OCI-LY3 (cell line): Measurements from ENCODE around the gene TBC1D1.

Source experiments
- H2AFZ ChIP-seq: fragments of 200-600, 300-600 bp; shearing (Covaris generic); 2 replicates; pipeline ENCODE4 v1.6.0; 2014; ENCODE audit warnings: antibody characterized with exemption, low read depth, low read length
- H3K27ac ChIP-seq: fragments of 200-600, 300-600 bp; sonication (generic); 2 replicates; pipeline ENCODE4 v1.5.1; 2014; ENCODE audit warnings: mild to moderate bottlenecking, low read length, moderate library complexity, mixed read lengths
- H3K27me3 ChIP-seq: fragments of 200-600, 300-600 bp; sonication (generic); 2 replicates; pipeline ENCODE4 v1.6.1; 2014; ENCODE audit warnings: low read depth, low read length, mixed read lengths
- H3K36me3 ChIP-seq: fragments of 200-600, 300-600 bp; sonication (generic); replicated peaks from 2 replicates; pipeline ENCODE3; 2014; ENCODE audit warnings: low read depth, low read length, mixed read lengths
- H3K4me1 ChIP-seq: fragments of 300-600, 200-600 bp; sonication (generic); 2 replicates; pipeline ENCODE4 v1.6.1; 2014; ENCODE audit warnings: low read length, mixed read lengths
- H3K4me2 ChIP-seq: fragments of 200-600, 300-600 bp; sonication (generic); 2 replicates; pipeline ENCODE4 v1.6.1; 2014; ENCODE audit warnings: low read length, mixed read lengths
- H3K4me3 ChIP-seq: fragments of 300-600, 200-600 bp; sonication (generic); 2 replicates; pipeline ENCODE4 v1.5.1; 2014; ENCODE audit warnings: antibody characterized with exemption, mild to moderate bottlenecking, low read length, moderate library complexity
- H3K79me2 ChIP-seq: fragments of 300-600, 200-600 bp; shearing (Covaris generic); 2 replicates; pipeline ENCODE4 v1.6.1; 2014; ENCODE audit warnings: mild to moderate bottlenecking, low read length, mixed read lengths
- H3K9ac ChIP-seq: fragments of 300-600, 200-600 bp; shearing (Covaris generic); 2 replicates; pipeline ENCODE4 v1.6.0; 2014; ENCODE audit warnings: mild to moderate bottlenecking, low read length, moderate library complexity
- H3K9me3 ChIP-seq: fragments of 200-600, 300-600 bp; shearing (Covaris generic); 2 replicates; pipeline ENCODE4 v1.6.1; 2014; ENCODE audit warnings: low read length, mixed read lengths; ENCODE audit not compliant: insufficient read depth
- H4K20me1 ChIP-seq: fragments of 200-600, 300-600 bp; sonication (generic); 2 replicates; pipeline ENCODE4 v1.6.1; 2016; ENCODE audit warnings: low read length, mixed read lengths; ENCODE audit not compliant: insufficient read depth
- CTCF ChIP-seq: fragments of 200-600, 300-600 bp; sonication (generic); IDR thresholded peaks from 2 replicates; pipeline ENCODE4 v1.5.1; 2014; ENCODE audit warnings: antibody characterized with exemption, low read length, low read depth
- EZH2phosphoT487 ChIP-seq: fragments of 200-600 bp; shearing (Covaris generic); IDR thresholded peaks from 2 replicates; pipeline ENCODE4 v1.6.1; 2018; ENCODE audit warnings: antibody characterized with exemption, mixed run types, low read depth

The TBC1D1 gene

GRCh38 chr4:38065176-38065575, 174.3 kb downstream of the TBC1D1 start:
- Histone ChIP-seq H3K4me3 (no peak overlapping the region), H3K36me3 (no peaks in the 10 kb centered on the region), H2AFZ (no peak overlapping the region), H3K79me2 (no peaks in the 10 kb centered on the region), H4K20me1 (peaks cover 11% of the 10 kb centered on the region; the same call in 1 of the 2 replicates), H3K27ac (no peak overlapping the region), H3K9ac (no peak overlapping the region), H3K4me1 (peaks cover 8% of the 10 kb centered on the region), H3K4me2 (no peak overlapping the region), H3K27me3 (no peaks in the 10 kb centered on the region), H3K9me3 (no peaks in the 10 kb centered on the region)
- TF ChIP-seq EZH2phosphoT487, result no peak
- no peak for TF ChIP-seq CTCF

GRCh38 chr4:38065900-38066299, 175.0 kb downstream of the TBC1D1 start:
- no peaks in the 10 kb centered on the region for H3K9me3 ChIP-seq
- no peaks in the 10 kb centered on the region for H3K36me3 ChIP-seq
- H3K27ac ChIP-seq, result no peak overlapping the region
- no peaks in the 10 kb centered on the region for H3K27me3 ChIP-seq
- H3K9ac ChIP-seq, result no peak overlapping the region
- no peak overlapping the region for H3K4me2 ChIP-seq
- no peak overlapping the region for H2AFZ ChIP-seq
- peaks cover 6% of the 10 kb centered on the region; the same call in 1 of the 2 replicates for H4K20me1 ChIP-seq
- no peaks in the 10 kb centered on the region for H3K79me2 ChIP-seq
- H3K4me1 ChIP-seq, result peaks cover 8% of the 10 kb centered on the region
- no peak for TF ChIP-seq EZH2phosphoT487
- TF ChIP-seq CTCF, result no peak
- no peak overlapping the region for H3K4me3 ChIP-seq

GRCh38 chr4:38067499-38067898, 176.6 kb downstream of the TBC1D1 start:
- H3K9ac ChIP-seq, result no peak overlapping the region
- H3K4me3 ChIP-seq, result no peak overlapping the region
- no peak overlapping the region for H2AFZ ChIP-seq
- peaks cover 6% of the 10 kb centered on the region; the same call in 1 of the 2 replicates for H4K20me1 ChIP-seq
- no peaks in the 10 kb centered on the region for H3K79me2 ChIP-seq
- TF ChIP-seq CTCF, result no peak
- no peak for TF ChIP-seq EZH2phosphoT487
- no peaks in the 10 kb centered on the region for H3K9me3 ChIP-seq
- H3K4me1 ChIP-seq, result peaks cover 8% of the 10 kb centered on the region
- H3K36me3 ChIP-seq, result no peaks in the 10 kb centered on the region
- no peak overlapping the region for H3K27ac ChIP-seq
- H3K27me3 ChIP-seq, result no peaks in the 10 kb centered on the region
- H3K4me2 ChIP-seq, result no peak overlapping the region

GRCh38 chr4:38068107-38068506, 177.2 kb downstream of the TBC1D1 start:
- Histone ChIP-seq H3K9ac (no peak overlapping the region), H3K9me3 (no peaks in the 10 kb centered on the region), H4K20me1 (peaks cover 6% of the 10 kb centered on the region; the same call in 1 of the 2 replicates), H3K79me2 (no peaks in the 10 kb centered on the region), H3K4me2 (no peak overlapping the region), H3K27ac (no peak overlapping the region), H3K36me3 (no peaks in the 10 kb centered on the region), H3K4me3 (no peak overlapping the region), H2AFZ (no peak overlapping the region), H3K4me1 (peaks cover 8% of the 10 kb centered on the region), H3K27me3 (no peaks in the 10 kb centered on the region)
- TF ChIP-seq CTCF, result no peak
- TF ChIP-seq EZH2phosphoT487, result no peak
